Stomach smooth muscle (tissue), 2 donors: ENCODE measurements around the gene ETV6.

ENCODE experiments used
- H3K27ac ChIP-seq: one replicate; pipeline ENCODE4 v1.7.0; 2013; ENCODE audit warnings: mild to moderate bottlenecking, low read length, inconsistent platforms
- H3K27me3 ChIP-seq, 2 donors: one replicate each; pipeline ENCODE4 v1.7.0; 2013; ENCODE audit warnings: low read length in 2 of 2; ENCODE audit not compliant: insufficient read depth in 2 of 2, control insufficient read depth in 1 of 2
- H3K36me3 ChIP-seq, 2 donors: one replicate each; pipeline ENCODE4 v1.7.0; 2013; ENCODE audit warnings: low read length in 2 of 2; ENCODE audit not compliant: control insufficient read depth in 2 of 2, insufficient read depth in 2 of 2
- H3K4me1 ChIP-seq: one replicate; pipeline ENCODE4 v1.7.0; 2013; ENCODE audit warnings: low read length; ENCODE audit not compliant: control insufficient read depth, insufficient read depth
- H3K4me3 ChIP-seq, 2 donors: one replicate each; pipeline ENCODE4 v1.7.0; 2013; ENCODE audit warnings: low read length in 2 of 2
- H3K9ac ChIP-seq, 2 donors: one replicate each; pipeline ENCODE4 v1.7.0; 2013; ENCODE audit warnings: low read length in 2 of 2, mild to moderate bottlenecking in 1 of 2
- H3K9me3 ChIP-seq, 2 donors: one replicate each; pipeline ENCODE4 v1.7.0; 2013; ENCODE audit warnings: low read length in 2 of 2; ENCODE audit not compliant: control insufficient read depth in 2 of 2
- donor health status: healthy.
- donor health status: Pancreatic carcinoma.

Gene ETV6

GRCh38 chr12:11642785-11643184, 6.7 kb upstream of the ETV6 start:
- no peaks in the 10 kb centered on the region for H3K9me3 ChIP-seq

GRCh38 chr12:11645391-11645790, 4.1 kb upstream of the ETV6 start:
- Histone ChIP-seq H3K4me1 (no peaks in the 10 kb centered on the region), H3K36me3 (no peaks in the 10 kb centered on the region), H3K9ac (no peak overlapping the region), H3K4me3 (no peak overlapping the region), H3K27ac (no peak overlapping the region), H3K9me3 (no peaks in the 10 kb centered on the region), H3K27me3 (no peaks in the 10 kb centered on the region)

More at GRCh38 chr12:11642785-11643184, 6.7 kb upstream of the ETV6 start:
- Histone ChIP-seq H3K36me3 (no peaks in the 10 kb centered on the region), H3K27me3 (no peaks in the 10 kb centered on the region), H3K4me1 (no peaks in the 10 kb centered on the region), H3K9ac (no peak overlapping the region), H3K4me3 (no peak overlapping the region), H3K27ac (no peak overlapping the region)

- Histone ChIP-seq H3K4me3 (peak overlapping the region; percentile 91 to 97), H3K9me3 (no peaks in the 10 kb centered on the region), H3K27me3 (no peaks in the 10 kb centered on the region), H3K27ac (peak overlapping the region; percentile 96), H3K36me3 (no peaks in the 10 kb centered on the region), H3K9ac (peak overlapping the region; percentile 96 to 98), H3K4me1 (peaks cover 12% of the 10 kb centered on the region)
Measured at GRCh38 chr12:11648514-11649412, 711 bp upstream of the ETV6 start.

- Histone ChIP-seq H3K27me3 (no peaks in the 10 kb centered on the region), H3K4me1 (peaks cover 29% of the 10 kb centered on the region), H3K27ac (peak overlapping the region; percentile 96), H3K9me3 (no peaks in the 10 kb centered on the region), H3K9ac (peak overlapping the region; percentile 93 to 99), H3K4me3 (peak overlapping the region; percentile 97 to 98), H3K36me3 (no peaks in the 10 kb centered on the region)
Measured at GRCh38 chr12:11650286-11651281, 1.1 kb downstream of the ETV6 start.

GRCh38 chr12:11651381-11651780, 1.9 kb downstream of the ETV6 start:
- Histone ChIP-seq H3K36me3 (no peaks in the 10 kb centered on the region), H3K27me3 (no peaks in the 10 kb centered on the region), H3K9me3 (no peaks in the 10 kb centered on the region), H3K27ac (peak overlapping the region; percentile 96), H3K4me3 (peak overlapping the region; percentile 97 to 98), H3K9ac (peak overlapping the region; percentile 85 to 99), H3K4me1 (peaks cover 31% of the 10 kb centered on the region)

GRCh38 chr12:11651785-11652184, 2.3 kb downstream of the ETV6 start:
- H3K36me3 ChIP-seq = no peaks in the 10 kb centered on the region
- H3K4me3 ChIP-seq = peak overlapping the region; percentile 97 to 98
- H3K9me3 ChIP-seq = no peaks in the 10 kb centered on the region
- peak overlapping the region; percentile 96 for H3K27ac ChIP-seq
- H3K27me3 ChIP-seq = no peaks in the 10 kb centered on the region
- peaks cover 31% of the 10 kb centered on the region for H3K4me1 ChIP-seq
- peak overlapping the region; percentile 85 to 99 for H3K9ac ChIP-seq

- Histone ChIP-seq H3K27ac (peak overlapping the region; percentile 96), H3K4me1 (peaks cover 31% of the 10 kb centered on the region), H3K9ac (peak overlapping the region; percentile 85 to 99), H3K9me3 (no peaks in the 10 kb centered on the region), H3K4me3 (peak overlapping the region; percentile 97 to 98), H3K27me3 (no peaks in the 10 kb centered on the region), H3K36me3 (no peaks in the 10 kb centered on the region)
Measured at GRCh38 chr12:11652351-11653040, 3.0 kb downstream of the ETV6 start.

- Histone ChIP-seq H3K27me3 (no peaks in the 10 kb centered on the region), H3K4me1 (peaks cover 33% of the 10 kb centered on the region), H3K36me3 (no peaks in the 10 kb centered on the region), H3K4me3 (peak overlapping the region; percentile 97 to 98), H3K9ac (peak overlapping the region; percentile 85 to 99), H3K9me3 (no peaks in the 10 kb centered on the region), H3K27ac (peak overlapping the region; percentile 96)
Measured at GRCh38 chr12:11653215-11653753, 3.8 kb downstream of the ETV6 start.

- Histone ChIP-seq H3K4me1 (peaks cover 40% of the 10 kb centered on the region), H3K9ac (no peak overlapping the region), H3K27ac (peak overlapping the region; percentile 46)
Measured at GRCh38 chr12:11654338-11654737, 4.9 kb downstream of the ETV6 start.

GRCh38 chr12:11654802-11655201, 5.3 kb downstream of the ETV6 start:
- Histone ChIP-seq H3K36me3 (no peaks in the 10 kb centered on the region), H3K9me3 (no peaks in the 10 kb centered on the region), H3K27ac (peak overlapping the region; percentile 46), H3K27me3 (no peaks in the 10 kb centered on the region), H3K4me3 (no peak overlapping the region), H3K9ac (no peak overlapping the region), H3K4me1 (peaks cover 44% of the 10 kb centered on the region)

More at GRCh38 chr12:11654338-11654737, 4.9 kb downstream of the ETV6 start:
- H3K27me3 ChIP-seq = no peaks in the 10 kb centered on the region
- no peaks in the 10 kb centered on the region for H3K9me3 ChIP-seq
- H3K4me3 ChIP-seq = peak overlapping the region in 1 of 2 donors; percentile 30
- no peaks in the 10 kb centered on the region for H3K36me3 ChIP-seq
